HG02870 (cell line): Measurements from ENCODE around the gene TMEM209.

ENCODE experiments used
- ATAC-seq: cut with Tn5 transposase; IDR thresholded peaks from one replicate; pipeline ENCODE4 v1.9.1; 2021; ENCODE audit warnings: mild to moderate bottlenecking, moderate library complexity; ENCODE audit not compliant: unreplicated experiment

TMEM209 gene

GRCh38 chr7:130145424-130146100 lies 59.6 kb downstream of the TMEM209 start:
- no peak for ATAC-seq

- no peak for ATAC-seq
Observed at GRCh38 chr7:130144312-130145171, 60.7 kb downstream of the TMEM209 start.

GRCh38 chr7:130143986-130144311 lies 61.3 kb downstream of the TMEM209 start:
- ATAC-seq, result no peak

- no peak for ATAC-seq
Observed at GRCh38 chr7:130143334-130143732, 61.9 kb downstream of the TMEM209 start.

- no peak for ATAC-seq
Observed at GRCh38 chr7:130142654-130143333, 62.4 kb downstream of the TMEM209 start.

GRCh38 chr7:130141884-130142653 lies 63.1 kb downstream of the TMEM209 start:
- no peak for ATAC-seq

GRCh38 chr7:130141161-130141883 lies 63.9 kb downstream of the TMEM209 start:
- no peak for ATAC-seq

- no peak for ATAC-seq
Observed at GRCh38 chr7:130140551-130141160, 64.5 kb downstream of the TMEM209 start.

- ATAC-seq, result no peak
Observed at GRCh38 chr7:130139193-130139960, 65.8 kb downstream of the TMEM209 start.

- no peak for ATAC-seq
Observed at GRCh38 chr7:130137207-130137606, 68.0 kb downstream of the TMEM209 start.

- no peak for ATAC-seq
Observed at GRCh38 chr7:130136579-130137167, 68.5 kb downstream of the TMEM209 start.

GRCh38 chr7:130135208-130136205 lies 69.7 kb downstream of the TMEM209 start:
- no peak for ATAC-seq

GRCh38 chr7:130134726-130135125 lies 70.5 kb downstream of the TMEM209 start:
- no peak for ATAC-seq

- ATAC-seq, result no peak
Observed at GRCh38 chr7:130134106-130134636, 71.0 kb downstream of the TMEM209 start.

GRCh38 chr7:130133029-130133782 lies 72.0 kb downstream of the TMEM209 start:
- no peak for ATAC-seq

GRCh38 chr7:130131964-130132875 lies 73.0 kb downstream of the TMEM209 start:
- ATAC-seq, result no peak
